Measurements from ENCODE around the gene CSTPP1.
"Not testable (repeated sequence)": the region's sequence is repeated elsewhere in the genome, so short reads cannot be mapped to it uniquely, and the experiment has no call there.

CSTPP1 gene

DNA sequence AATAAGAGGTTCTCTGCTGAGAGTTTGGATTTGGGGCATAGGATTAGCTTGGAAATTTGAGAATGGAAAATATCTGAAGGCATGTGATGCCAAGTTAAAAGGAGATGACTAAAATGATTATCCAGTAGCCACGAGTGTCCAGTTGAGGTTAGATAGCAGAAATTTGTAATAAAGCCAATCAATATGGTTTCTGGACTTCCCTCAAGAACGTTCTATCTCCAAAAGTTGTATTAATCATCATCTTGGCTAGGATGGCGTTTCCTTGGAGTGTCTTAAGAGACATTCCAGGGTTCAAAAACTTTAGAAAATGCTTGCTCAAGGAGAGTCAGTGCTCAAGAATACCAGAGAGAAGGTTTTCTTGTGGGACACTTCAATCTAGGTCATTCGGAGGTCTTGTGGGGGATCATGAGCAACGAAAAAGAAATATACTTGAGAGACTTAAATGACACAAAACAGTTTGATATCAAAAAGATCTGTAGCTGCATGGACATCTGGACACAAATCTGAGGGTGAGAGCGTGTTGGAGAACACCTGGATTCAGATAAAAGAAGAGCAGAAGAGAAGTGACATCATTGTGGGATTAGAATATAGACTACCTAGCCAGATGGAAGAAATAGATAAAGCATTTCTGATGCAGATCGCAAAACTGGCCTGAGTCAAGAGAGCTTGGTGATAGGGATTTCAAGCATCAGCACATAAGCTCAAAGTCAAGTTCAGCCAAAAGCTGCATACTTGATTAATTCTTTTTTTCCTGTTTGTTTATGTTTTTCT, 142.4 kb downstream of the CSTPP1 start:
- Histone ChIP-seq H3K9me3 (ENCODE audit: insufficient read depth, low read length) (no peaks in the 10 kb centered on the region), H3K36me3 (ENCODE audit: low read length) (no peaks in the 10 kb centered on the region), H3K27ac (ENCODE audit: low read depth, low read length) (no peak overlapping the region), H3K9ac (ENCODE audit: low read length) (no peak overlapping the region), H3K4me3 (ENCODE audit: insufficient read depth, low read length, poor library complexity, severe bottlenecking) (no peak overlapping the region), H3K4me2 (ENCODE audit: low read depth, low read length, poor library complexity, severe bottlenecking) (no peak overlapping the region), H2AFZ (ENCODE audit: low read depth, low read length, severe bottlenecking) (no peak overlapping the region), H3K9me2 (replicated peaks; ENCODE audit: insufficient read depth, low read length) (no peaks in the 10 kb centered on the region), H4K20me1 (ENCODE audit: low read depth, low read length) (no peaks in the 10 kb centered on the region), H3K79me2 (ENCODE audit: insufficient read depth, low read length) (no peaks in the 10 kb centered on the region), H3K27me3 (ENCODE audit: low read length) (no peaks in the 10 kb centered on the region), H3F3A (ENCODE audit: insufficient read depth) (no peaks in the 10 kb centered on the region)
- TF ChIP-seq EZH2phosphoT487 (conservative IDR thresholded peaks at IDR 0.05; ENCODE audit: low read length) = no peak
- TF ChIP-seq, protein P1, sequence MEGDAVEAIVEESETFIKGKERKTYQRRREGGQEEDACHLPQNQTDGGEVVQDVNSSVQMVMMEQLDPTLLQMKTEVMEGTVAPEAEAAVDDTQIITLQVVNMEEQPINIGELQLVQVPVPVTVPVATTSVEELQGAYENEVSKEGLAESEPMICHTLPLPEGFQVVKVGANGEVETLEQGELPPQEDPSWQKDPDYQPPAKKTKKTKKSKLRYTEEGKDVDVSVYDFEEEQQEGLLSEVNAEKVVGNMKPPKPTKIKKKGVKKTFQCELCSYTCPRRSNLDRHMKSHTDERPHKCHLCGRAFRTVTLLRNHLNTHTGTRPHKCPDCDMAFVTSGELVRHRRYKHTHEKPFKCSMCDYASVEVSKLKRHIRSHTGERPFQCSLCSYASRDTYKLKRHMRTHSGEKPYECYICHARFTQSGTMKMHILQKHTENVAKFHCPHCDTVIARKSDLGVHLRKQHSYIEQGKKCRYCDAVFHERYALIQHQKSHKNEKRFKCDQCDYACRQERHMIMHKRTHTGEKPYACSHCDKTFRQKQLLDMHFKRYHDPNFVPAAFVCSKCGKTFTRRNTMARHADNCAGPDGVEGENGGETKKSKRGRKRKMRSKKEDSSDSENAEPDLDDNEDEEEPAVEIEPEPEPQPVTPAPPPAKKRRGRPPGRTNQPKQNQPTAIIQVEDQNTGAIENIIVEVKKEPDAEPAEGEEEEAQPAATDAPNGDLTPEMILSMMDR (IDR thresholded peaks at IDR 0.05; ENCODE audit: insufficient read depth, low read length, poor library complexity, severe bottlenecking) = no peak

DNA sequence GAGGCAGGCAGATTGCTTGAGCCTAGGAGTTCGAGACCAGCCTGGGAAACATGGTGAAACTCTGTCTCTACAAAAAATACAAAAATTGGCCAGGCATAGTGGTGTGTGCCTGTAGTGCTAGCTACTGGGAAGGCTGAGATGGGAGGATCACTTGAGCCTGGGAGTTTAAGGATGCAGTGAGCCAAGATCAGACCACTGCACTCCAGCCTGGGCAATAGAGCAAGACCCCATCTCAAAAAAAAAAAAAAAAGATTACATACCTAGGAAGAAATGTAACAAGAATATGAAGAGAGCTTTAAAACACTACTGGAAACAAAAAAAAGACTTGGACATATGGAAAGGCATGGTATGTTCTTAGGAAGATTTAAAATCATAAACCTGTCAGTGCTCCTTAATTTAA, 144.2 kb downstream of the CSTPP1 start:
- H3K9ac ChIP-seq (ENCODE audit: low read length); H3K4me2 ChIP-seq (ENCODE audit: low read depth, low read length, poor library complexity, severe bottlenecking); H3K27me3 ChIP-seq (ENCODE audit: low read length); H3K9me3 ChIP-seq (ENCODE audit: insufficient read depth, low read length); H3K4me3 ChIP-seq (ENCODE audit: insufficient read depth, low read length, poor library complexity, severe bottlenecking); H3K79me2 ChIP-seq (ENCODE audit: insufficient read depth, low read length); H3K27ac ChIP-seq (ENCODE audit: low read depth, low read length); H2AFZ ChIP-seq (ENCODE audit: low read depth, low read length, severe bottlenecking); H3K36me3 ChIP-seq (ENCODE audit: low read length); H4K20me1 ChIP-seq (ENCODE audit: low read depth, low read length); H3F3A ChIP-seq (ENCODE audit: insufficient read depth); H3K9me2 ChIP-seq (replicated peaks; ENCODE audit: insufficient read depth, low read length): not testable (repeated sequence)

DNA sequence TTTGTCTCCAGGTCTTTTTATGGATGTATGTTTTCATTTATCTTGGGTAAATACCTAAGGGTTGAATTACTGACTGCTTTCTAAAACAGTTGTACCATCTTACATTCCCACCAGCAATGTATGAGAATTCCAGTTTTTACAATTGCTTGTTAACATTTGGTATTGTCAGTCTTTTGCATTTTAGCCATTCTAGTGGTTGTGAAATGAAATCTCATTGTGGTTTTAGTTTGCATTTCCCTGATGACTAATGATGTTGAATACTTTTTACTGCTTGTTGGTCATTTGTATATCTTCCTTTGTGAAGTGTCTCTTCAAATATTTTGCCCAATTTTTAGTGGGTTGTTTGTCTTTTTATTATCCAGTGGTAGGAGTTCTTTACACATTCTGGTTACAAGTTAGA, 147.4 kb downstream of the CSTPP1 start:
- H3K27me3 ChIP-seq (ENCODE audit: low read length) = no peaks in the 10 kb centered on the region
- no peaks in the 10 kb centered on the region for H3F3A ChIP-seq (ENCODE audit: insufficient read depth)
- H3K27ac ChIP-seq (ENCODE audit: low read depth, low read length) = no peak overlapping the region
- H3K4me3 ChIP-seq (ENCODE audit: insufficient read depth, low read length, poor library complexity, severe bottlenecking) = no peak overlapping the region
- no peaks in the 10 kb centered on the region for H3K36me3 ChIP-seq (ENCODE audit: low read length)
- no peak overlapping the region for H3K9ac ChIP-seq (ENCODE audit: low read length)
- TF ChIP-seq, protein P1 (IDR thresholded peaks at IDR 0.05; ENCODE audit: insufficient read depth, low read length, poor library complexity, severe bottlenecking) = no peak
- TF ChIP-seq EZH2phosphoT487 (conservative IDR thresholded peaks at IDR 0.05; ENCODE audit: low read length) = no peak
- no peak overlapping the region for H2AFZ ChIP-seq (ENCODE audit: low read depth, low read length, severe bottlenecking)
- no peak overlapping the region for H3K4me2 ChIP-seq (ENCODE audit: low read depth, low read length, poor library complexity, severe bottlenecking)
- H4K20me1 ChIP-seq (ENCODE audit: low read depth, low read length) = no peaks in the 10 kb centered on the region
- no peaks in the 10 kb centered on the region for H3K9me2 ChIP-seq (replicated peaks; ENCODE audit: insufficient read depth, low read length)
- H3K79me2 ChIP-seq (ENCODE audit: insufficient read depth, low read length) = no peaks in the 10 kb centered on the region
- no peaks in the 10 kb centered on the region for H3K9me3 ChIP-seq (ENCODE audit: insufficient read depth, low read length)

DNA sequence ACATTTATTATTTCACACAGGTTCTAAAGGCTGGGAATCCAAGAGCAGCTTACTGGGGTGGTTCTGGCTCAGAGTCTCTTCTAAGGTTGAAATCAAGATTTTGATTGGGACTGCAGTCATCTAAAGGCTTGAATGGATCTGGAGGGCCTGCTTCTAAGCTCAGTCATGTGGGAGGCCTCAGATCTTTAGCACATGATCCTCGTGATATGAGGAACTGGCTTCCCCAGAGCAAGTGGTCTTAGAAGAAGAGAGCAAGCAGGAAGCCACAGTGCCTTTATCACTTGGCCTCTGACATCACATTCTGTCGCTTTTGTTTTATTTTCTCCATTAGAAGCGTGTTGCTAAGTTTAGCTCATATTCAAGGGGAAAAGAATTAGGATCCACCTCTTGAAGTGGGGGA, 151.2 kb downstream of the CSTPP1 start:
- TF ChIP-seq, protein P1 (IDR thresholded peaks at IDR 0.05; ENCODE audit: insufficient read depth, low read length, poor library complexity, severe bottlenecking) = no peak
- TF ChIP-seq EZH2phosphoT487 (conservative IDR thresholded peaks at IDR 0.05; ENCODE audit: low read length) = no peak
- H2AFZ ChIP-seq (ENCODE audit: low read depth, low read length, severe bottlenecking) = no peak overlapping the region
- H3K27ac ChIP-seq (ENCODE audit: low read depth, low read length) = no peak overlapping the region

More for the DNA sequence above, 151.2 kb downstream of the CSTPP1 start:
- Histone ChIP-seq H3K36me3 (ENCODE audit: low read length) (no peaks in the 10 kb centered on the region), H3K27me3 (ENCODE audit: low read length) (no peaks in the 10 kb centered on the region), H4K20me1 (ENCODE audit: low read depth, low read length) (no peaks in the 10 kb centered on the region), H3K9me2 (replicated peaks; ENCODE audit: insufficient read depth, low read length) (no peaks in the 10 kb centered on the region), H3F3A (ENCODE audit: insufficient read depth) (no peaks in the 10 kb centered on the region), H3K79me2 (ENCODE audit: insufficient read depth, low read length) (no peaks in the 10 kb centered on the region), H3K4me2 (ENCODE audit: low read depth, low read length, poor library complexity, severe bottlenecking) (no peak overlapping the region), H3K9me3 (ENCODE audit: insufficient read depth, low read length) (no peaks in the 10 kb centered on the region), H3K9ac (ENCODE audit: low read length) (no peak overlapping the region), H3K4me3 (ENCODE audit: insufficient read depth, low read length, poor library complexity, severe bottlenecking) (no peak overlapping the region)
